Kidney tubule cell (primary cell): ENCODE data around the gene ZNF492.
A peak's percentile ranks its signal among the peaks of the same experiment; 100 is the strongest.
"Not testable (repeated sequence)": the region's sequence is repeated elsewhere in the genome, so short reads cannot be mapped to it uniquely, and the experiment has no call there.

Source experiments
- DNase-seq: peaks from one replicate; pipeline ENCODE4 v3.0.0-alpha.2; 2018; ENCODE audit warnings: low spot score

ZNF492 gene

GRCh38 chr19:22633706-22634449, at the start of gene ZNF492:
Gene ZNF492, plus strand, starts transcription at chr19:22634324. Its CDS starts 19,076 bp downstream, at chr19:22653400.
- peak; percentile 85 for DNase-seq

DNA sequence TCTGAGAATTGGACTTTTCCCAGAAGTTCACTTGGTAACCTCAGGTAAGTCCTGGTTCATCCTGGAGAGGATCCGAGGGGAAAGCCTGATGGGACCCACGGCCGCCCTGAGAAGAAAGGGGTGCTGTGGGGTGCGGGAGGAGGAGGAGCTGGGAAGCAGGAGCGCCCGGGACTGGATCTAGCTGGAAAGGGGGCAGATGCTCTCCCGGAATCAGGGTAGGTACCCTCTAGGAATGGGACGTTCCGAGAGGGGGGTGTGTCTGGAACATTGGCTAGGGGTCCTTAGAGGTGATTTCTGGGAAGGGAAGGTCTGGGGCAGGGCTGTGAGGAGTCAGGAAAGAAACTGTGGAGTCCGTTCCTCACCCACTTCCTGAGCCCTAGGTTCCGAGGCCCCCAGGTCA, 38.7 kb upstream of the ZNF492 start:
- DNase-seq: no peak

GRCh38 chr19:22595918-22596341, 38.2 kb upstream of the ZNF492 start:
- no peak for DNase-seq

DNA sequence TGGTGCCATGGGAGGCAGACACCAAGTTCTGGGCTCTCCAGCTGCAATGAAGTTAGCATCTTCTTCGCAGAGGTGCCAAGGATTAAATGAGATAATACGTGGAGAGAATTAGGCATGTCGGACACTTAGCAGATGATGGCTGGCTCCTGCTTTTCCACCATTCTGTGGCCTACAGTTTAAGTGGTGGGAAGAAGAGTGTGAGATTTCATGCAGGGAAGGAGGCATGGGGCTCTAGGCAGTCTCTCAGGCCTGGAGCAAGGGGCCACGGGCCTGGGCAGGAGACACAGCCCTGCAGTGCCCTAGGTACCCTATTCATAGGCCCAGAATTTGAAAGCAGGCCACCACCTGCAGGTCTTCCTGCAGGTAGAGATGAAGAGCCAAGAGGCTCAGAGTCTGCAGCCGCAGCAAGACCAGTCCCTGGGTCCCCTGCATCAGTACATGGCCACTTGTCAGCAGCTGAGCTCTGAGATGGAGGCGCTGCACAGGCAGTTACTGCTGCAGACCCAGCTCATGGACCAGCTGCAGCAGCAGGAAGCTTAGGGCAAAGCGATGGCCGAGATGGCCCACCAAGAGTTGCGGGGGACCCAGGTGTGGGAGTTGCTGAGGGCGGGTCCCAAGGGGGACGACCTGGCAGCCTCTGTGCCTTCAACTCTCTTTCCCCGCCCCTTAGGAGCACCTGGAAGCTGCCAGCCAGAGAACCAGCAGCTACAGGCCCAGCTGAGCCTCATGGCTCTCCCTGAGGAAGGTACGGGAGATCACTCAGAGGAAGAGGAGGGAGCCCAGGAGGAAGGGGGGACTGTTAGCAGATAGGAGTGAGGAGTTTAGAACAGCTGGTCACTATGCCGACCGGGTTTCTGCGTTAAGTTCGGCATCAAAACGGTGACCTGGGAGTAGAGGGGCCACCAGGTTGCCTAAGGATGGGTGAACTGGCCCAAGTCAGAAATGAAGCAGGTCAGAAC, 33.2 kb upstream of the ZNF492 start:
- no peak for DNase-seq

GRCh38 chr19:22601906-22602630, 32.1 kb upstream of the ZNF492 start:
- DNase-seq: no peak

DNA sequence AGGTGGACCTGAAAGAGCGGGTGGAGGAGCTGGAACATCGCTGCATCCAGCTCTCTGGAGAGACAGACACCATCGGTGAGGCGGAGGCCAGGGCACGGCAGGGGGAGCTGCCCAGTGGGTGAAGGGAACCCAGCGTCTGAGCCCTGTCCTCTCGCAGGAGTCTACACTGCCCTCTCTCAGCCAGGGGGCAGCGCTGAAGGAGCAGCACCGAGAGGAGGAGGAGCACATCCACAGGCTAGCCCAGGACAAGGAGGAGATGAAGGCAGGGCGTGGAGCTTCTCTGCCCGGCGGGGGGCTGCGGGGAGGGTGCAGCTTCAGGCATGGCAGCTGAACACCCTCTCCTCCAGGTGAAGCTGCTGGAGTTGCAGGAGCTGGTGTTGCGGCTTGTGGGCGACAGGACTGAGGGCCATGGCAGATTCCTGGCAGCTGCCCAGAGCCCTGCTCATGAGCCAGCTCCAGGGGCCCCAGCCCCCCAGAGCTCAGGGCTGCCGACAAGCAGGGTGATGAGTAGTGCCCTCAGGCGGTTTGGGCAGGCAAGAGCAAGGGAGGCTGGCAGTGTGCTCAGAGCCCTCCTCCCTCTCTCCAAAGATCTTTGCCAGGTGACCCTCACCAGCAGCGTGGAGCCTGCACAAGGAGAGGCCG, 31.4 kb upstream of the ZNF492 start:
- no peak for DNase-seq

DNA sequence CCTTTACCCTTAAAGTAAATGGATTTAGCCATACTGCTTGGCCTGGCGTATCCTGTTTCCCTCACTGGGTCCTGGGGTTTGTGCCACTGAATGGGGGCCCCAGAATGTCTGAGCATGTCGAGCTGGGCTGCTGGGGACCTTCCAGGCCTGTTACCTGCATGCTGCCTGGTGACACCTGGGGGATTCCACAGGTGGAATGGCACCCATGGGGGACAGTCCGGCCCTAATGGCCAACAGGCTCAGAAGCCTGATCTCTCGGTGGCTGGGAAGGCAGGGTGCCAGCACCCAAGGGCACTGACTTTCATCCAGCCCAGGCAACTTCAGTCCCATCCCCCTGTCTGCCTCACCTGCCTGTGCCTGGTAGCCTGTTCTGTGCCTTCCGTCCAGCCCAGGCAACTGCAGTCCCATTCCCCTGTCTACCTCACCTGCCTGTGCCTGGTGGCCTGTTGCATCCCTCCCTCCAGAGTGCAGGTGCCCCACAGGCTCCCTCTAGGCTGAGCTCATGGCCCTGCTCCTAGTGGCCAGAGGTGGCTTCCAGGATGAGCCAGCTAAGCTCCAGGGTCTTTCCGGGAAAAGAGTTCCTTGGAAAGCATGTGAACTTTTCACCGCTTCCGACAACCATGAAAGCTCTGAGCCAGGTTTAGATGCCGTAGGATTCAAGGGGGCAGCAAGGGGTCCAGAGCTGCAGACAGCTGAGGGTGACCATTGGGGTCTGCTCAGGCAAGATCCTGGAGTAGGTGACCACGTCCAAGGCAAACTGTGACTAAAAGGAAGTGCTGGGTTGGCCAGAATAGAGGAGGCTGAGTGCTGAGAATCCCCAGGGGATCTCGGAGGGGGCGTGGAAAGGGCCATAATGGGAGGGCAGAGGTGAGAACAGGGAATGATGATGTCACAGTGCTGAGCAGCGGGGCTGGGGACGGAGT, 30.3 kb upstream of the ZNF492 start:
- DNase-seq: no peak

DNA sequence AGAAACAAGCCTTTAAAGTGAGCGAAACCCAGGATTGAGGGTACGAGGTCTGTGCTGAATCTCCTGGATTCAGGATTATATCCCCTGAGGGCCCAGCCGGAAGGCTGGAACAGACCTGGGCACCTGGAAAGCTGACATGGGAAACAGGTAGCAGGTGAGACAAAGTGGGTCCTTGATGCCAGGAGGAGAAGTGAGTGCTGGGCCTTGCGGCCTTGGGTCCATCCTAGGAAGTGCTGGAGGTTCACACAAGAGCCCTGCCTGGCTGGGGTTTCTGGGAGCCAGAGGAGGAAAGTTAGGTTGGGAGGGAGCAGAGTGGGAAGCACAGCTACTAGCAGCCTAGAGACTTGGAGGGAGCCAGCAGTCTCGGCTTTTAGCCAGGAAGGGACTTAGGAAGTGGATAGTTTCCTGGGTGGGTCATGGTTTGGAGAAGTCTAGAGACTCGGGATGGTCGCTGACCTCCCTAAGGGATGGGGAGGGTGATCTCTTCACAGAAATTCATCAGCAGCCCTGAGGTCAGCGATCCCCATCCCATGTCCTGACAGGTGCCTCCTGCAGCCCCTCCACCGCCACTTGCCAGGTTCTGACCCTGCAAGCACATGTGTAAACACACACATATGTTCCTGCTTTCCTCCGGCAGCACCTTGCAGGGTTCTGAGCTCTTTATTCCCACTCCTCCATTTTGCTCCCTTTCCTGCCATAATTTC, 29.4 kb upstream of the ZNF492 start:
- DNase-seq: no peak

DNA sequence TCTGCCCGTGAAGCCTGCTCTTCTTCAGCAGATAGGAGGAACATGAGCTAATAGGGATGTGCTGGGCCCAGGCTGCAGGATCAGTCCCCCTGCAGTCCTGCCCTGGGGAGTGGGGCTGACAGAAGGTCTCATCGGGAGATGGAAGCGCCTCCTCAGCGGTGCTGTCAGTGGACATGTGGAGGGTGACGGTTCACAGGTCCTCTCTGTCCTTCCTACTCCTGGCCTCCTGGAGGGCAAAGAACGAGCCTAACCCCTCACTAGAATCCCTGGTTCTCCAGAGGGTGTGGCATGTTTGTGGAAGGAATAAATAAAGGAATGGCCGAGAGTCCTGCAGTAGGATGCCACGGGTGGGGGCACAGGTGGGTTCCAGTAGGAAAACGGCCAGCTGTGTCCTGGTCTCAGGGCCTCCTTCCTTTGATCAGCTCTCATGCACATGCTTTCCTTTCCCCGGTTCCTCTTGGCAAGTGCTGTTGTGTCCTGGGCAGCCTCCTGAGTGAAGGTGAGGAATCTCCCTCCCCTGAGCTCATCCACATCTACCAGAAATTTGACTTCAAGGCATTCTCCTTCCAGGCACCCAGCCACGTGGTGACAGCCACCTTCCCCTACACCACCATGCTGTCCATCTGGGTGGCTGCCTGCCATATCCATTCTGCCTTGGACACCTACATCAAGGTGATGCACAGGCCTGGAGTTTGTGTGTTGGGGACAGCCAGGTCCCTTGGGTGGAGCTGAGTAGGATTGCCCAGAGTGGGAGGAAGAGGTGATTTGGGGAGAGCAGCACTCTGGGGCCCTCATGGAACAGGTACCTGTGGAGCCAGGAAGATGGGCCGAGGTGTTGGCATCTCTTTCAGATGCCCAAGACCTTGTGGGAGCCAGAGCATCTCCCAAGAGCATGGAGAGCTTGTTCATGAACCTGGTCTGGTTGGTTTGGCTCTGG, 28.6 kb upstream of the ZNF492 start:
- DNase-seq: no peak

DNA sequence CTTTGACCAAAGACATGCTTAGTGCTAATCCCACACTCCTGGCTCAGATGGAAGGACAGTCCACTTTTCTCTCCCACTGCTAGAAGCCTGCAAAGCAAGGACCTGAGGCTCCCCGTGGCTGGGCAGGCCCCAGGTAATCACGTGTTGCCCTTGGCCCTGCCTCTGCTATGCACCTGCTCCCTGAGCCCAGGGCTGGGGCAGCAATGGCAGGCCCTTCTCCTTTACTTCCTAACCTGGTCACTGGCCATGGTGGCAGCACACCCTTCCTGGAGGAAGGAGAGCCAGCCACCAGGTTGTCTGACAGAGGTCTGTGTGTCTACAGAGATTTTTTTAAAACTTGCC, 27.9 kb upstream of the ZNF492 start:
- DNase-seq: no peak

- DNase-seq: no peak
These were observed 27.0 kb upstream of the ZNF492 start for GRCh38 chr19:22606954-22607652.

GRCh38 chr19:22607653-22608430, 26.3 kb upstream of the ZNF492 start:
- no peak for DNase-seq

DNA sequence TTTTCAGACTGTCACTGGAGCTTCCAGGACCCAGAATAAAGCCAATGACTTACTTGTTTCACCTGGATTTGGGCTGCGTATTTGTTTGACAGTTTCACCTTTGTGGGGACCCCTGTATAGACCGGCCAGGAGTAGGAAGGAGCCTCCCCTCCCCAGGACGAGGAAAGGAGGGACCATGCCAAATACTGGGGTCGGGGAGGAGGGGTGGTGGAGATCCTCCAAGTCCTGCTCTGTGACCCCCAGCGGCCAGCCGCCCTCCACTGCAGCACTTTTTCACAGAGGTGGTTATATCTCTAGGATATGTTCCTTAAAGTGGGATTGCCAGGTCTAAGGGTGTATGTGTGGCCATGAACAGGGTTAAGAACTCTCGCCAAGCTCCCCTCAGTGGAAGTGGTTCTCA, 25.7 kb upstream of the ZNF492 start:
- DNase-seq: no peak

GRCh38 chr19:22609630-22610029, 24.5 kb upstream of the ZNF492 start:
- DNase-seq: no peak

GRCh38 chr19:22610121-22610520, 24.0 kb upstream of the ZNF492 start:
- no peak for DNase-seq

DNA sequence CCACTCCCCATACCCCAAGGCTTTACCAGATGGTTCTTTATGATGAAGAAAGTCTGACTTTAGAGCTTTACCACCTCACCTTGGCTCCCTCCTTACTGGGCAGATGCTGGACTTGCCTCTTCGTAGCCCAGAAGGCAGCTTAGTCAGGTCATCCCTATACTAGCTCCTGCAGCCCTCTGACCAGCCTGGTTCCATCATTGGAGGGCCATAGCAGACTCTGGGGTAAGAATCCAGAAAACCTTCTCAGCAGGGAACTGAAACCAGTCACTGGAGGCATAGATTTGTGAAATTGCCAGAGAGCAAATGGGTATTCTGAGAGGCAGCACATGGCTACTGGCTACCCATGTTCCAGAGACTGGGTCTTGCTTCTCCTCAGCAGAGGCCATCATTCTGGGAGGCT, 21.8 kb upstream of the ZNF492 start:
- no peak for DNase-seq

GRCh38 chr19:22616659-22617058, 17.5 kb upstream of the ZNF492 start:
- no peak for DNase-seq

GRCh38 chr19:22617181-22617580, 16.9 kb upstream of the ZNF492 start:
- not testable (repeated sequence) for DNase-seq
